ENCODE data around the gene FMNL2.

Gene FMNL2

DNA sequence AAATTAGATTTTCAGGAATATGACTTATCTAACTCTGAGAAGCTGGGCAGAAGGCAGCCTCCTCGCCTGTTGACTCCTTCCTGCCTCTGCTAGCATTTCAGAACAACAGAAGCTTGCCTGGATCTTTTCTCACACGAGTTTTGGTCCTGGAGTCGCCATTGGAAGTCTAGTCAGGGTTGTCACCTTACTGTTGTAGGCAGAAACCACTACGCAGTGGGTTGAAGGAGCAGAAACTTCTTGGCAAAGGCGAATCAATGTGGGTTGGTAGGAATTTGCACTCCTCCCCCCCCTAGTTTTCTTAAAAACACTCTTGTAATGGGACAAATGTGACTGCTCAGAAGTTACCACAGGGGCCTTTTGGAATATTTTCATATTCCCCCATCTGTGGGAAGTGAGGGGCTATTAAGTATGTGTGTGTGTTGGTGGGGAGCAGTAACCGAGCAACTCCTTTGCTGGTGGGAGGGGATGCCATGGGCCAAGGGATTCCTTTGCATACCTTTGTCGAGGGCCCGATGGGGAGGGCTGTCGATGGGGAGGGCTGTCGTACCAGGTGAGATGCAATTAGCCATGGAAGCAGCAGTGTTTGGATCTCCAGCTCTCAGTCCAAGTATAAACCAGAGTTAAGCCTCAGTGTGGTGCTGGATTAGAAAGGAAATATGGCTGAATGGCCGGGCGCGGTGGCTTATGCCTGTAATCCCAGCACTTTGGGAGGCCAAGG is 117.4 kb downstream of the FMNL2 start:
- no peak for DNase-seq

DNA sequence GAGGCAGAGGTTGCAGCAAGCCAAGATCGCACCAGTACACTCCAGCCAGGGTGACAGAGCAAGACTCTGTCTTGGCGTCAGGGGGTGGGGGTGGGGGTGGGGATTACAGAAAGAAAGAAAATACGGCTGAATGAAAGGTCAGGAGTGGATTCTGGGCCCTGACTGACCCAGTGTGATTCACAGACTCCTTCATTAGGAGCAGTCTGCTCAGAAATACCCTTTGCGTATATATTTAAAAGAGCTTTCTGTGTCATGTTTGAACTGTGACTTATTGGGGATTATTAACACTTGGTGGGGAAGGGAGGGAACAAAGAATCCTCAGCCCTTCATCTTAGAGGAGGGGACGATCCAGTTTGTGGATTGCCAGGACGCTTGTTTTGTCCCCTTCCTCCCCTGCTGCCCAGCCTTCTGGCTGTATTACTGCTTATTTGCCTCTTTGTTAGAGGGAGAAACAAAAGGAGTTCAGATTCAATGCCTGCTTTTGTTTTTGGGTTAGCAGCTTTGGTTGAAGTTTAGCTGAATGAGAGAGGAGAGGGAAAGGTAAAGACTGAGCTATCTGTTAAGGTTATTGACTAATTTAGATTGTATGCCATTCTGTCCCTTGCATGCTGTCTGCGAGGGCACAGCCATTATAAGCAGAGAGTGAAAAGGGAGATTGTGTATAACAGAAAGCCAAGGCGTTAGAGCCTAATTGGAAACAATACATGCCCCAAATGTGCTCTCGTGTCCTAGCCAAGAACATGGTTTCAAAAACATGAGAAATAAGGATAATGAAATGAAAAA is 118.3 kb downstream of the FMNL2 start:
- no peak for DNase-seq

DNA sequence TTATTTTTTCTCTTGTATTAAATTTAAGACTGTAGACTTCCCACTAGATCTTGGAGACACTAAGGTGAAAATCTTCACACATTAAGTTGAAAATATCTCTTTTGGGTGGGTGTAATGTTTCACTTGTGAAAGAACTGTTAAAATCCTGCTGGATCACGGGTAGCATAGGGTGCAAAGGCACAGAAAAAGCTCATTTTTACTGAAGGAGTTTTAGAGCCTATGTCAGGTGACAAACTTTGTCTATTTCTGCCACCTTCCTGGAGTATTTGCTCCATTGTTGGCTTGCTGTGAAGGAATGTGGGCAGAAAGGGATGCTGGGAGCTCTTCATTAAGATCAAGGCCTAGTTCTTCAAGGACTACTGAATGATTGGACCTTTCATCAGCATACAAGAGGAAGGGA is 119.4 kb downstream of the FMNL2 start:
- DNase-seq, result no peak

DNA sequence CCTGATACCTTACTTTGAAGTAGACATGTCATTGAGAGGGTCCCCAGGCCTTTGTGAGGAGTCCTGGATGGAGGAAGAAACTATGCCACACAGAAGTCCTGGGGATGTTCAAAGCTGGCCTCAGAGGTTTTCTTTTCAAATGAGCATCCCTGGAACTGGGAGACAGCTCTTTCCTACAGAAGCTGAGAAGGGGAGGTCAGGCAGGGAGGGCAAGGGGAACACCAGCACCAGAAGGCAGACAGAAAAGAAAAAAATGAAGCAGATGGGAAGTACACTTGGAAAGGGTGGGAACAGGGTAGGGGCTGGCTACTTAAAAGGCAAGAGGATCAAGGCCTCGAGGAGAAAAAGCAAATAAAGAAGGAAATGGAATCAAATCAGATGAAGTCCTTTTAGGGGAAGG is 120.0 kb downstream of the FMNL2 start:
- no peak for DNase-seq

DNA sequence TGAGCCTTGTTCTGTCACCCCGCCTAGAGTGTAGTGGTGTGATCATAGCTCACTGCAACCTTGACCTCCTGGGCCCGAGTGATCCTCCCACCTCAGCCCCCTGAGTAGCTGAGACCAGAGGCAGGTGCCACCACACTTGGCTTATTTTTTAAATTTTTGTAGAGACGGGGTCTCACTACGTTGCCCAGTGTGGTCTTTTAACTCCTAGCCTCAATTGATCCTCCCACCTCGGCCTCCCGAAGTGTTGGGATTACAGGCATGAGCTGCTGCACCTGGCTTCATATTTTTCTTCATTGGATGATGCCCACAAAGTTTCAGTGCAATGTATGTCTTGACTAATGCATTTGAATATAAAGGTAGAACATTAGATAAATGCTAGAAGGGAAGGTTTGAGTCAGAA is 120.8 kb downstream of the FMNL2 start:
- DNase-seq, result no peak

DNA sequence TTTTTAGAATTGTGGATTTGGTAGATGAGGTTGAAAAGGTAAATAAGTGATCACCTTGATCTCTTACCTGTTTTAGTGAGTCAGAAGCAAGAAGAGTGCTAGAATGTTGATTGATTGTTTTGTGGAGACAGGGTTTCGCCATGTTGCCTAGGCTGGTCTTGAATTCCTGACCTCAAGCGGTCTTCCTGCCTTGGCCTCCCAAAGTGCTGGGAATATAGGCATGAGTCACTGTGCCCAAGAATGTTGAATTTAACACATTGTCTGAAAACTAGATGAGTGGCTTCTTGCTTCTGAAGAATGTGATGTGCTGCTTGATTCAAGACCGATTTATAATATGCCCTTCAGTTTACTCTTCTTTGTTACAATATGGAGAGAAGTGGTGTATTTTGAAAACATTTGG is 121.3 kb downstream of the FMNL2 start:
- peak; percentile 75 for DNase-seq

DNA sequence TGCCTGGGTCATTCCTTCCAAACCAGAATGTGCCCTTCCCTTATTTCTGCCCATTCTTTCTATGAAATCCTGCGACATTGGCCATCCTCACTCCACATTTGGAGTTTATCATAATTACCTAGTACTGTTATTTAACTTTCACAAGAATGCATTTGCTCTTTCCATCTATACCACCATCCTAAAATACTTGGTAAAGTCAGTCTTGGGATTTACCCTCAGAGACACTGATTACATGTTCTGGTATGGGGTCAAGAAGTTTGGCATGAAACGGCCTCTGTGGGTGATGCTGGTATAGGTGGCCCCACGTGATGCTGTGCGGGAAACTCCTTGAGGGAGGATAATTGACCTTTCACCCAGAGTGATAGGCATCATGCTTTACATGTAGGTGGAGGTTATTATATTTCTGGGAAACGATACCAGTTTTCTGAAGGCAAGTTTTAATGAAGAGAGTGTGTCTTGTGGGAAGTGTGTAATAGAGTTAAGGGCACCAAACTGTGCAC is 123.5 kb downstream of the FMNL2 start:
- DNase-seq, result no peak

DNA sequence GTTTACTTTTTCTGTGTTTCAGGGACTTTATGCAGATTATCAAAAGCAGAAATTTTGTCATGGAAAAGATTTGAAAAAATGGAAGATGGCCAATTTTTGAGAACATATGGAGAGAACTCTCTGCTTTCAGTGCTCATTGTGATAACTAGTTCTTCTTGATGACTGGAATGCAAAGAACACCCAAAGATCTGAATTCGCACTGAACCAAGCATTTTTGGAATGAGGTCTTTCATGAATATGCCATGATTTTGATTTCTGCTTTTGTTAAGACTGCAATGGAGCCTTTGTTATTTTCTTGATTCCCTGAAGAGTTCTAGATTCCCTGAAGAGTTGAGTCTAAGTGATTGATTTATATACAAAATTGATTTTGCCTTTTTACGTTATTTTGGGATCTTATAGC is 124.1 kb downstream of the FMNL2 start:
- DNase-seq, result no peak

DNA sequence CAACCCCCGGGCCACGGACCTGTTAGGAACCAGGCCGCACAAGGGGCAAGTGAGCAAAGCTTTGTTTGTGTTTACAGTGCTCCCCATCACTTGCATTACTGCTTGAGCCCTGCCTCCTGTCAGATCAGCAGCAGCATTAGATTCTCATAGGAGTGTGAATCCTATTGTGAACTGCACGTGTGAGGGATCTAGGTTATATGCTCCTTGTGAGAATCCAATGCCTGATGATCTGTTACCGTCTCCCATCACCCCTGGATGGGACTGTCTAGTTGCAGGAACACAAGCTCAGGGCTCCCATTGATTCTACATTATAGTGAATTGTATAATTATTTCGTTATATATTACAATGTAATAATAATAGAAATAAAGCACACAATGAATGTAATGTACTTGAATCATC is 125.6 kb downstream of the FMNL2 start:
- no peak for DNase-seq

DNA sequence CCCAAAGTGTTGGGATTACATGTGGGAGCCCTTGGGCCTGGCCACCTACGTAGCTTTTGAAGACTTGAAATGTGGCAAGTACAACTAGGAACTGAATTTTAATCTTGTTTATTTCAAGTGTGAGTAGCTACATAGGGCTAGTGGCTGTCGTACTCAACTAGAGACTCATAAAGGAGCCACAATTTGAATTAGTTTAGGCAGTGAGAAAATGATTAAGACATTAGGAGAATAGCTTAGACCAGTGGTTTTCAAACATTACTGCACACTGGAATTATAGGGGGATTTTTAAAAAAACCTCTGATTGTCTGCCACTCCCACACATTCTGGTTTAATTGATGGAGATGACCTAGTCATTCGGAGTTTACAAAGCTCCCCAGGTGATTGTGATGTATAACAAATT is 127.1 kb downstream of the FMNL2 start:
- no peak for DNase-seq

DNA sequence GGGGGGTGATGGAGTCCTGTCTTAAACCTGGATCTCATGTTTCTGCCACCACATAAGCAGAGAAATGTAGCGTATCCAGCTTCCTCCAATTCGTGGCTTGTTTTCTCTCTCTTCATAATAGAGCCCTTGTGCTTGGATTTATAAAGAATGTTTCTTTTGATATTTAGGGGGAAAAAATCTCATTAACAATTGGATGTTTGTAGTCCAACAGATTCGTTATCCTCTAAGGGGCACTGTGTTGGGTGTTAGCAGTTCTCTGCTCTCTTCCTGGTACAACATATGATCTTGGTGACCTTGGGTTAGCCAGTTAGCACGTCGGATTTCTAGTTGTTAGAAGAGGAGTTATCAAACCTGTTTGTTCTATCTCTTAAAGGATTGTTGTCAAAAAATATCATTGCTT is 127.8 kb downstream of the FMNL2 start:
- DNase-seq, result no peak

DNA sequence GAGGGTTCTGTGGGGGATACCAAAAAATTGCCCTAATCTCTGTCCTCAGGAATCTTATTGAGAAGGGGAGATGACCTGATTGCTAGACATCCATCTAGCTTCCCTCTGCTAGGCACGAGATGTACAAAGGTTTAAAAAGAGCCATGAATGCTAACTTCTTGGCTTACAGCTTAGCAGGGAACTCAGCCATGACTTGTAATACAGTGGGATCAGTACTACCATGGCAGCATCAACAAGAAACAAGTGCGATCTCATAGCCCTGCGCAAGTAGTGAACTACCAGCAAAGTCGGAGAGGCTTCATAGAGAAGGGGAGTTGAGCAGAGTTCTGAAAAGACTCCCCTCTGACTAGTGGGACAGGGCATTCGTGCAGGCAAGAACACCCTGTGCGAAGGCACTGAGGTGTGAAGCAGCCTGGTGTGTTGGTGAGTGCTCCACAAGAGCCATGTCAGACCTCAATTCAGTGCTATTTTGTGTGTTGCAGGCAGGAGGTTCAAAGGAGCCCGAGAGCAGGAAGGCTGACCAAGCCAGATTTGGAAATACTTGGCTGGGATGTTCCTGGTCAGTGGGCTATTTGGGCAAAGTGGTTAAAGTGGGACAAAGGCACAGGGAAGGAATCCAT is 130.0 kb downstream of the FMNL2 start:
- no peak for DNase-seq

DNA sequence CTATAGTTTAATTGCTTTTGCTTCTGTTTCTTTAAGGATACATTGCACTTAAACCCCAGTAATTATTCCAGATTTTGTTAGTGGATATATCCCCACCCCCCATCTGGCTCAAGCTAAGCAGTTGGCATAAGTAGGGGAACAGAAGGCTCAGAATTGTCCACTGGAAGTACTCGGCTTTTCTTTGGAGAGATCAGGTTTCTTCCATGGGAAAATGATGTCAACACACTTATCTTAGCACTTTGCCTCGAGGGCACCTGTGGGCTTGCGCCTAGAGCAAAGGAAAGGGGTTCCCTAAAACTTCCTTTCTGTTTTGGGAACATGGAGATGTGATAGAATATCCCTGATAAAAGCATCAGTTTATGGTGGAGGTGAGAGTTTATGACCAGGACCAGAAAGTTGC is 130.6 kb downstream of the FMNL2 start:
- DNase-seq, result no peak

DNA sequence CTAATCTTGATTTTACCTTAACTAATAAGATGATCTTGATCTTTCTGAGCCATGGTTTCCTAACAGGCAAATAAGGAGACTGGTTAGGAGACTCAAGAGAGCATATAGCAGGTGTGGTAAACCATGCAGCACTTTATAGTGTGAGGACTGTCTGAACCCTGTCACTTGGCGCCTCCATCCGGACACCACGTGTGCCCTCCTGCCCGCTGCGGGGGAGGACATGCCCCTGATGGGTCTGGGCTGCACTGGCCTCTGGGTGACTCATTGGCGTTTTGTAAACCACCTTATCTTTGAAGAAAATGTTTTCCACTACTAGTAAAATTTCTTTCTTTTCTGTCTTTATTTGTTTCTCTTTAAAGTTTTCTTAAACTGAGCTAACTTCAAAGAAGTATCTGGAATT is 131.1 kb downstream of the FMNL2 start:
- DNase-seq, result no peak

DNA sequence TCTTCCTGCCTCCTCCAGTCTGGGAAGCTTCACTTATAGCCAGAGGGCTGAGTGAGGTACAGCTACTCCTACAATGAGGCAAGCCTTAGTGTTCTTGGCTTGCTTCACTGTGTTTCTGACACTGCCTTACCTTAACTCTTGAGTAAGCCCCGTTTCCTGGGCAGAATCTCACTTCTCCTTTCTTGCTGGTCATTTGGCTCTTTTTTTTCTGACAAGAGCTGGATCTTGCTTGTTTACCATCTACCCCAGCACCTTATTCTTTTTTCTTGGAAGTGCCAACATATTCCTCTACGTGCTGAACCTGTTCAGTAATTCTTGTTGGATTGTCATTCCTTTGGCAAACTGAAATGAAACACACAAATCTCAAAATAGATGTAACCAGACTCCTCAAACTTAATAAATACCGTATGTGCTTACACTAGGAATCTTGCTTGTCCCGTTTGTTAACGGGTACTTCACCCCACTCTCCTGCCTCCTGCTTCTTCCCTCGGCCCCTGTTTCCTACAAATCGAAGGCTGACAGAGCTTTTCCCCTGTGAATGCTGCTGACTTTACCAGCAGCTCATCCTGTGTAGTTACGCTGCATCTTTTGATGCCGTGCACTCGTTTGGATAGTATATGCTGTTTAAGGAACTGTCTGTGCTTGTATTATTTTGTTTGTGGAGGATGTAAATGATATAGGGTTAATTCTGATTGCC is 132.2 kb downstream of the FMNL2 start:
- peak; percentile 51 for DNase-seq

DNA sequence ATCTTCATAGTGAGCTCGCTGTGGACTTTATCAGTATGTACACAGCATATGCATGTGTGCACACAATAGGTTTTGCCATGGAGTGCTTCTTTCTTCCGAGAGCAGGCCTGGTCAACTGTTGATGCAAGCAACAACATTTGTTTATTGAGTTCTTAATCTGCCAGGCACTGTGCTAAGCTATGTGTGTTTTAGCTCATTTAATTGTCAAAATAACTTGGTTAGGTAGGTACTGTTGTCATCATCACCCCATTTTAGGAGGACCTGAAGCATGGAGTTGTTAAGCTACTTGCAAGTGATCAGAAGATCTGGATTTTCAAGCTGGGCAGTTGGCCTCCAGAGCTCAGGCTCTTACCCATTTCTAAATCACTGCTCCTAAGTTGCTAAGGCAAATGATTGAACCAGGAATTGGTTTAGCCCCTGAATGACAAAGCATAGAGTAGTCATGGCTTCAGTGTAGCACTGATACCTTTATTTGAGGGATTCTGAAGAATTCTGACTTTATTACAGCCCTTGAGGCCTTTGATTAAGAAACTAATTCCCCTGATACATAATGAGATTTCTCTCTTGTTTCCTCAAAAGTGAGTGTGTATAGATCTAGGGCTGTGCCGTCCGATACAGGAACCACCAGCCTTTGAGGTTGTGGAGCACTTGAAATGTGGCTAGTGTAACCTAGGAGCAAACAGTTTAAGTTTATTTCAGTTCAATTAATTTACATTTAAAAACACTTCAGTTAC is 132.9 kb downstream of the FMNL2 start:
- no peak for DNase-seq

DNA sequence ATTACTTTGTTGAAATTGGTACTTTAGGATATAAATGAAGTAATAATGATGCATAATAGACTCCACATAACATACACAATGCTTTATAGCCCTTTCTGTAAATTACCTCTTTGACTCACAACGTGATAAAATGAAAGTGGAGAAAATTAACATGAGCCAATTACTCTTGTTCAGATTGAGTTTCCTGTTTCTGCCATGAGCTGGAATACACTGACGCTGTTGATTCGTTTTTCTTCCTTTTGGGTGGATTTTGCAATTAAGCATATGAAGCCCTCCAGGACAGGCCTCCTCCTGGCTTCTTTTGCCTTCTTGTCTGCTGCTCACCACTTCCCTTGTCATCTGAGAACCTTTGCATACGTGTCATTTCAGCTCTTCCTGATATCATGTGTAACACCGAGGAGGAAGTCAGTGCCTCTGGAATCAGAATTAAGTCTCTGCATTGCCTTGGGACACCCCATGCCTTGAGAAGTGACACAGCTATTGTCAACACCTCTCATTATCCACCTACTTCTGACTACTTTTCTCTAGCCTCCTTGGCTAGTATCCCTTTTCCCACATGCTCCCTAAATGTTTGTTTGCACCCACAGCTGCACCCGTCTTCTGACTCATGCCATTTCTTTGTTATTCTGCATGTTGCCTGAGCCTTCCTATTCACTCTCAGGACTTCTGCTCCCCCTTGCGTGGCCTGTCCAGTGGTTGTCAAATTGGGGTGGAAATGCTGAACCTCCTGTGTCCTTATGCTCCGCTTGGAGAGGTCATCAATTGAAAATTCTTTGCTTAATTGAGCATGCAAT is 134.1 kb downstream of the FMNL2 start:
- no peak for DNase-seq

DNA sequence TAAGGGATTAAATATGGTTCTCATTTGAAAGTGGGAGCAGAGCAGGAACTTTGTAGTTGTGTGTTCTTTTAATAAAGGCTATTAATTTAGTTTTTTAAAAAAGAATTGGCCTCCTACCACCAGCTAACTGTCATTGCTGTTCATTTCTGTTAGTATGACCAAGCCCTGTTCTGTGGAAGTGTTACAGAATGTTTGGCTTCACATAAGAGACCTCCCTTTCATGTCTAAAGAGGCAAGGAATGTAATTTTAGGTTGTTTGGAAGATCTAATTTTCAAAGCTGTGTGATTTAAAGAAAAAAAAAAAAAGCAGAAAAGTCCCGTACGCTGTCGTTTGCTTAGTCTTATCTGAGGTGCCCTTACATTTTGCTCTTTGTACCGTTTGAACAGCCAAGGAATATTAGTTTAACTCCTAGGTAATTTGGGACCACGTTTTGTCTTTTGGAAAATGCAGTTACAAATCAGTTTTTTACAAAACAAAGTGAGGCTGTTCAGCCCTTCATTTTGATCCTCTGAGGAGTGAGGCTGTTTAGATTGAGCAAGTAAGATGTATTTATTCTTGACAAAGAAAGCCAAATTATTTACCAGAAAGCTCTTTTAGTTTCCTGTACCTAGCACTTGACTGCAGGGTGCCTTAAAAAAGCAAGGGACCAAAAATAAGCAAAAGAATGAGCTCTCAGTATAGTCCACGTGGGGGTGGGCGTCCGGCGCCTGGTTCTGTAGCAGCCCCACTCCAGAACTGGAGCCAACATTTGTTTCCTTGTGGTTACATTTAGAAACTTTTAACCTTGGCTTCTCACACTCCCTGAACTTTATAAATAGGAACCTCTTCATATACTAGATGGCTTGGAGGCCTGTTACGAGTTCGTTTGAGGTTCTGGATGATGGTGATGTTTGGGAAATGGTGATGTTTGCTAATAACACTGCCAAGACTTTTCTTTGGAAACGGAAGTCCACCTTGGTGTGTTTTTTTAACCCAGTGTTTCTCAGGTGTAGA is 136.2 kb downstream of the FMNL2 start:
- no peak for DNase-seq

DNA sequence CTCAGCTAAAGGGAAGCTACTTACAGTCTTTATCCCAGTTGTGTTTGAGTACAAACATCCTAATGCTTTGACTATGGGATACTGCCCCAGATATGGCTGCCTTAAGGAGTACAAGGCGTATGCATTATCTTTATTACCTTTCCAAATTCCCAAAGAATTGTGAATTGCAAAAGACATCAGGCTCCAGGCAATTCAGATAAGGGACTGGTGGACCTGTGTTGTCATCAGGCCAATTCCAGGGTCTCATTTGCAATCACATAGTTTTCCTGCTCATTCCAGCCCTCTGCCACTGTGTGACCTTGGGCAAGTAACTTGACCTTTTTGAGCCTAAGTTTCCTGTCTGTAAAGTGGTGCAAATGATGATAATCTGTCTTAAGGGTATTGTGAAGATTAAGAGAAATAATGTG is 137.5 kb downstream of the FMNL2 start:
- DNase-seq, result no peak

DNA sequence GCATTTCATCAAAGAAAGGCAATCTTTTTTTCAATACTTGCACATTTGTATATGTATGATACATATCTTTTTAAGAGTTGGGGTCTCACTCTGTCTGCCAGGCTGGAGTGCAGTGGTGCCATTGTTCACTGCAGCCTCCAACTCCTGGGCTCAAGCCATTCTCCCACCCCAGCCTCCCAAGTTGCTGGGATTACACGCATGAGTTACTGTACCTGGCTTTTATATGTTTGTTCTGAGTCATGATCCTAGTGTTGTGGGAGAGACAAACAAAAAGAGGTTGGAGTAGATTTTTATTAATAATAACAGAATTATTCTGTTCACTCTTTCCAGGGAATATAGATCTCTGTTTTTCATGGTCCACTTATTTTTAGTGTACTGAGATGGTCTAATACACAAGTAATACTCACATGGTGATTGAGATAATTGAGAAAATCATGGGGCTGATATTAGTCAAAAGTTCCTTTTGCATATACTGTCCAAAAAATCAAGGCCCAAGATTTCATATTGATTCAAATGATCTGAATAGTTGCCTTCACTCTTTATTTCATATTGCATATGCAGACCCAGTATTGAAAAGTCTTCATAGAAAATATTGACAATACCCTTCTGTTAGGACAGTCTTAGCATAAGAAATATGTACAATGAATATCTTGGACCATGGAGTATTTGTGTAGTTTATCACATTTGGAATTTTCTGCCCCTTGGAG is 138.3 kb downstream of the FMNL2 start:
- DNase-seq, result no peak

Measured in fibroblast of upper back skin (primary cell).